HG03342 (cell line): ENCODE data around the gene PPP1R27.

Experiments
- ATAC-seq: cut with Tn5 transposase; IDR thresholded peaks from one replicate; pipeline ENCODE4 v1.9.1; 2021; ENCODE audit warnings: mild to moderate bottlenecking, moderate library complexity; ENCODE audit not compliant: unreplicated experiment

The PPP1R27 gene

GRCh38 chr17:81834831-81835267, at the start of gene PPP1R27:
TSS of gene PPP1R27 (minus strand) at chr17:81835050. CDS start at chr17:81834953, 97 bp downstream.
- ATAC-seq, result no peak

- no peak for ATAC-seq
Measured at GRCh38 chr17:81884520-81884919, 49.7 kb upstream of the PPP1R27 start.

GRCh38 chr17:81879121-81879520, 44.3 kb upstream of the PPP1R27 start:
- no peak for ATAC-seq

- no peak for ATAC-seq
Measured at GRCh38 chr17:81878294-81878693, 43.4 kb upstream of the PPP1R27 start.

GRCh38 chr17:81877569-81877968, 42.7 kb upstream of the PPP1R27 start:
- no peak for ATAC-seq

GRCh38 chr17:81871387-81872230, 36.8 kb upstream of the PPP1R27 start:
- ATAC-seq, result no peak

DNA sequence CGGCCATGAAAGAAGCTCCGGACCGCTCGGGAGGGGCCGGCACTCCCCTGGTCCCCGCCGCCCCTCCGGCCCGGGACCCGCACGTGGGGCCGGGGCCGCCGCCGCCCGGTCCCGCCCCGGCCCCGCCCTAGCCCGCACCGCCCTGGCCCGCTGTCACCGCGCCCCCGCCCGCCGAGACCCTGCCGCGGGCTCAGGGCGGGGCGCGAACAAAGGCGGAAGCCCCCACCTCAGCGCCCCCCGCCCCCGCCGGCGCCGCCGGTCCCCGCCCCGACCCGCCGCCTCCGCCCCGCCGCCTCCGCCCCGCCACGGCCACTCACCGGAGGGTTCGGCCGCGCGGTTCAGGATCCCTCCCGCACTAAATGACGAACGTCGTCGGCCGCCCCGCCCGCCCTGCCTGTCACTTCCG, 36.1 kb upstream of the PPP1R27 start, which contains the start of gene ARHGDIA:
TSS of gene ARHGDIA (minus strand) at position 357 of the 406 bp plus-strand sequence. CDS start 1,407 bp downstream, outside the sequence.
- no peak for ATAC-seq

DNA sequence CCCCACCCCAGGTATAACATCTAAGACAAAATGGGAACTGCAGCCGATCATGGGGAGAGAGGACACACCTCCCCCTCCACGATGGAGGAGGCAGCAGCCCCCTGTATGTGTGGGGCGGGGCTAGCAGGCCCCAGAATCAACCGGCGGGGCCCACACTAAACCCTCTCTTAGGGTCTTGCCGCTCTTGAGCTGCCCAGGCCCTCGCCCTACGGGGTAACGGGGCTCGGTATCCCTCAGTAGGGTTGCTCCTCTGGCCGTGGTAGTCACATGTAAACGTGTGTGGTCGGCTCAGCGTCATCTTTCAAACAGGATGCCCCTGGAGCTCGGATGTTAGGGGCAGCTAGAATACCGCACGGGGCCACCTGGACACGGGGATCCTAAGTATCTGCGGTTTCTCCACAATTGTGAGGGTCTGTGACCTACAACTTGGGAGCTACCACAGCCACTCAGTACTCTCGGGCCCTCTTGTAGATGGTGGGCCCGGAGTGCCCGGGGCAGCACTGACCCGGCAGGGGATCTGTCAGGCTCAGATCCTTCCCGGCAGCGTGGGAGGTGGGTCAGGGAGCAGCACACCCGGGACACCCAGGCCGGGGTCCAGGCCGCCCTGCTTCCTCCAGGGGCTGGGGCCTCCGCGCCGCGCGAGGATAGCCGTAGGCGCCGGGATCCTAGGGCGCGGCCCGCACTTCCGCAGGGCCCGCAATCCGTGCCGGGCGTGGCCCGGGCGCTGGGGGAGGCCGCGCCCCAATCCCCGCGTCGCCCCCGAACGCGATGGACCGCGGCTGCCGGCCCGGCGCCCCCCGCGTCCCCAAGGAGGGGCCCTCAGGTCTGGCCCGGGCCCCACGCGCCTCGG, 35.5 kb upstream of the PPP1R27 start:
- ATAC-seq, result no peak

- ATAC-seq, result no peak
Measured at GRCh38 chr17:81869221-81870130, 34.6 kb upstream of the PPP1R27 start.

GRCh38 chr17:81868674-81869220, 33.9 kb upstream of the PPP1R27 start:
- no peak for ATAC-seq

DNA sequence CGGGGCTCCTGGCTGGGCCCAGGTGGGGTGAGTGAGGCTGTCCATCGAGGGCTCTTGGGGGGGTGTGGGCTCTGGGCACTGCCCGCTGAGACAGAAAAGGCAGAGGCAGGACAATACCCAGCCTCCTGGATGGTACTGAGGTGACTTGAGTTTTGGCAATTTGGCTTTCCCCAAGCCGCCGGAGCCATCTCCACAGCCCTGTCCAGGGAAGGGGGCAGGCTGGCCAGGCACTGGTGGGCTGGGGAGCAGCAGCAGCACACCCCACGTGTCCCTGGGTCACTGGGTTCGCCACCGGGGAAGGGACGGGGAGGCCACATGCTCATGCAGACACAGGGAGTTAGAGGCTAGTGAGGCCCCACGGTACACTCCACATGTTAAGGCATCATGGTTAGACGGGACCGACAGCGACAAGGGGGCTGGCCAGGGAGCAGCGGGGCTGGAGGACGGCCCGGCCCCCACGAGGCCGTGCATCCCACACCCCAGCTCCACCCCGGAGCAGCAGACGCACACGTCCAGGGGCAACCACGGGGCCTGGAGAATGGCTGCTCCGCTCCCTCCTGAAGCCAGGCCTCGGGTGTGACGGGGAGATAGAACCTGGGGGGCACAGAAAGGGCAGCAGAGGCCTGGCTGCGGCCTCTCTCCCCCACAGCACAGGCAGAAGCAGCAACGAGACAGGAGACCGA, 33.3 kb upstream of the PPP1R27 start:
- ATAC-seq, result no peak

DNA sequence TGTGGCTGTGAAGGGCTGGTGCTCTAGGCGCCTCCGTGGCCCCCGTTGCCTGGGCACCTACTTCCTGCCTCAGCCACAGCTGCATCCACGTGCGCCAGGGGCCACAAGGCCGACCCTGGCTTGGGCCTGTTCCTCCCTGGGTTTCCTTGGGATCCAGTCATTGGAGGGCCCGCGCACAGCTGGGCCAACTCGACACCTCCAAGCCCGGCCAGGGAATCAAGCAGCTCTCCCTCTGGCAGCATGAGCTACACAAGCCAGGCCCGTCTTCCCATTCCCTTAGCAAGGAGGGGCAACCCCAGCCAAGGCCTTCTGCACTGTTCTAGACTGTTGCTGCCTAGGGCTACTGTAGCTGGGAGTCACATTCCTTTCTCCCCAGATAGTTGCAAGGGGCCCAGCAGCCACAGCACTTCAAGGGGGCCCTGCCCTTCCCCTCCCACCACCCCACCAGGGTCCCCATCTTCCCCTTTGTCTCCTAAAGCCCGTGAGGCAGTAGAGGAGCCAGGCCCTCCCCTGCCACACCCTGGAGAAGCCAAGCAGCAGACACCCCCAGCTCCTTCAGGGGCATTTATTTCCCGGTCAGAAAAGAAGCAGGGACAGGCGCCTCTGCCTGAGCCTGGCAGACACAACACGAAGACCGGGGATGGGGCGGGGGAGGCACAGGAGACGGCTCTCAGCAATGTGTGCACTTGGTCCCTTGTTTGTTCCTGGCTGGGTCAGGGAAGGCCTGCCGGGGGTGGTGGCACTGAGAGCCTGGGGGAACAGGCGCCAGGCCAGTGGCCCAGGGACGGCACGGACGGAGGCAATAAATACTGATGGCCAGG, 32.5 kb upstream of the PPP1R27 start:
- ATAC-seq, result no peak

DNA sequence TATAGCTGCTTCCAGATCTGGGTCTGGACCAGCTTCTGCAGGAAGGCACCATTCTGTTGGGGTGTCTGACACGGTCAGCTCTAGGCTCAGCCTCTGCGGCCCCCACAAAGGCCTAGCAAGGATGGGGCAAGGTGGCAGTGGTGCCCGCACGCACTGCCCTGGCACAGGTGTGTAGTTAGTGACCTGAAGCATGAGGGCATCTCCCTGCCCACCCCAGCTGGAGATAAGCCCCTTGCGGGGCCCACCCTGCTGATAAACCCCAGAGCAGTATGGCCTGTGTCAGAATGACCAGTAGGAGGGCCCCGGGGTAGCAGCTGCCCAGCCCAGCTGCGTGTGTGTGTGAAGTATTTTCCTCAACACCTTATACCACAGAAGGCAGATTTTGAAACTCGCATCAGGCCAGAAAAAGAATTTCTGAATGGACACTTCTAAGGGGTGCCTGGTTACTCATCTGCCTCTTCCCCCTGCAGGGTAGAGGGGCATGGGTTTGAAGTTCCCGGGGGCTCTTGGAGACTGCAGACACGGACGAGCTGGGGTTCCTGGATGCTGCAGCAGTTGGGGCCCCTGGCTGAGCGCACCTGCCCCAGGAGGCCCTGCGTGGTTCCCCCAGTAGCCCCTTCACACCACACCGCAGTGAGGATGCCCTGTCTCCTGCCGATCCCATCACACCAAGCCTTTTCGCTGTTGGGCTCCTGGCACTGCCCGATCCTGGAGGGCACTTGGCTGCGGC, 31.8 kb upstream of the PPP1R27 start:
- ATAC-seq, result no peak

DNA sequence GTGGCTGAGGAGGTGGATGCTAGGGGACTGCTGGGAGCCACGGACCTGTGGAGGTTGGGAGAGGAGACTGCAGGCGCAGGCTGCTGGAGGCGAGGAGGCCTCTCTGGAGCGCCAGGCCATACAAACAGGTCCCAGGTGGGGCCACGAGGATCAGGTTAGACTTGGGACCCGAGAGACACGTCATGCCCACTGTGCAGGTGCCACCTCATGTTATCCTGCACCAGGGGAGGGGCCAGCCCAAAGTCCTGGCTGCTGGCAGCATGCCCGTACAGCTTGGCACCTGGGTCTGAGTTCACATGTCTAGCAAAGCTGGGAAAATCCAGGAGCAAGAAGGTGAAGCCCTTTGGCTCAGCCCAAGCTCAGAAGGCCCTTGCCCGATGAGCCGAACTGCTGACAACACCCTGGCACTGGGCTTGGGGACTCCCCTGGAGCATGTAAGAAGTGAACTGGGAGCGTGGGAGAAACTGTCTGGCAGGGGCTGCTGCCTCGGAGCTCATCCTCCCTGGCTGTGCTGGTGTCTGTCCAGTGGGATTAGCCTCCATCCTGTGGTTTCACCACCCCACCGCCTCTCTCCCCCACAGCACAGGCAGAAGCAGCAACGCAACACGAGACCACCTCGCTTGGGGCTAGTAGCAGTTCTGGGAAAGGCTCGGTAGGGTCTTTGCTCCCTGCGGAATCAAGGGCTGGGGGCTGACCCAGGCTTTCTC, 31.0 kb upstream of the PPP1R27 start:
- ATAC-seq, result no peak

GRCh38 chr17:81865358-81865732, 30.5 kb upstream of the PPP1R27 start:
- ATAC-seq, result no peak

DNA sequence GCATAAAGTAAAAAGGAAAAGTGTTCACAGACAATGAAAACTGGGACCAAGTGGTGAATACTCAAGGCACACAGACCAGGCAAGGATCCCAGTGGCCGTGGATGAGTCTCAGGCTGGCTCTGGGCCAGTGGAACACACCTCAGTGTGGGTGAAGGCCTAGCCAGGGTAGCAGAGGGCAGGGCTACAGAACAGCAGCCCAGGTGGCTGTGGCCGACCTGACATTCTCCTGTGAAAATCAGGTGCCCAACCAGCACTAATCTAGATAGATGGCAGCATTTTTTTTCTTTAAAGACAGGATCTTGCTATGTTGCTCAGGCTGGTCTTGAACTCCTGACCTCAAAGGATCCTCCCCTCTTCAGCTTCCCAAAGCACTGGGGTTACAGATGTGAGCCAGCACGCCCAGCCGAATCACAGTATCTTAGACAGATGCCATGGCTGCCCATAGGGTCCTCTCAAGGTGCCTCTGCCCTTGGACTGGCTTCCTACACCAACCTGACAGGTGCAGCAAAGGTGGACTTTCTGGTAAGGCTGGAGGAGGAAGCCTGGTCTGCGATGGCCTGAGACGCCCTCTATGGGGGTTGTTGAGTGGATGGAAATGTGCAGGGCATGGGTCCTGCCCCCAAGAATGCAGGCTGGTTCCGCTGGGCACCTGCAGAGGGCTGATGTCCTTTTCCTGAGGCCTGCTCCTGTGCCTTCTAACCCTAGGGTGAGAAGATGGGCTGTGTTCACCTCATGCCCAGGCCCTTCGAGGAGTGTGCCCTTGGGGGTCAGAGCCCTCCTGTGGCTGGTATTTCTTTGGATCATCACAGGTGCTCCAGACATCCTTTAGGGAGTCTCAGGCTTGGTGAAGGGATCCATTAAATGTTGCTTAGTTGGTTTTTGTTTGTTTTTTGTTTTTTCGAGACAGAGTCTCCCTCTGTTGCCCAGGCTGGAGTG, 29.3 kb upstream of the PPP1R27 start:
- no peak for ATAC-seq
